ENCODE measurements around the gene ORM2. TPM values are rescaled to one million over a fixed set of nuclear protein-coding genes. Genes with fewer than 3 reads are reported as not detected.

Gene ORM2
- total and polyA plus RNA-seq, 2 of the 4 experiments (the other 2 are of a cell fraction), result not detected

GRCh38 chr9:114370968-114371320 lies 41.3 kb downstream of the ORM2 start:
- Histone ChIP-seq H3K14ac (replicated peaks; ENCODE audit: low read depth, low read length) (no peak overlapping the region), H4K8ac (ENCODE audit: low read depth in 2 of 2, low read length in 2 of 2) (no peak overlapping the region), H3K56ac (ENCODE audit: extremely low read depth, insufficient read depth, low read length) (no peak overlapping the region), H3K9me3 (ENCODE audit: control insufficient read depth, insufficient read depth, low read length) (no peaks in the 10 kb centered on the region), H3K4ac (ENCODE audit: low read depth, low read length) (no peak overlapping the region), H3K4me1 (ENCODE audit: control insufficient read depth, insufficient read depth, low read length) (0 out of 2 replicates have a peak, but pooled peaks cover 1% of the 10 kb centered on the region), H4K91ac (ENCODE audit: insufficient read depth, low read depth, low read length) (no peak overlapping the region), H2BK120ac (ENCODE audit: low read depth, low read length) (no peak overlapping the region), H3K79me1 (ENCODE audit: low read depth in 1 of 2, low read length in 2 of 2) (peaks cover 3 to 16% of the 10 kb centered on the region in 2 experiments; a peak in 3 of 4 replicates), H3K23ac (ENCODE audit: low read depth, low read length) (no peak overlapping the region), H2BK5ac (ENCODE audit: low read depth, low read length, poor library complexity, severe bottlenecking) (no peak overlapping the region), H2AK5ac (ENCODE audit: low read depth, low read length) (no peak overlapping the region; the same call in 1 of the 2 replicates), H4K5ac (ENCODE audit: low read depth, low read length) (no peak overlapping the region), H3K9me1 (ENCODE audit: insufficient read depth, low read length) (peaks cover 8% of the 10 kb centered on the region), H3K9ac (ENCODE audit: low read depth, low read length) (no peak overlapping the region), H2BK15ac (ENCODE audit: low read depth, low read length) (no peak overlapping the region), H3K36me3 (ENCODE audit: control insufficient read depth, insufficient read depth, low read length) (peaks cover 38% of the 10 kb centered on the region), H2BK20ac (ENCODE audit: low read depth, low read length) (no peak overlapping the region), H4K20me1 (ENCODE audit: insufficient read depth, low read length) (no peaks in the 10 kb centered on the region; the same call in 1 of the 2 replicates), H2AFZ (replicated peaks; ENCODE audit: low read length, poor library complexity) (no peak overlapping the region), H3K18ac (ENCODE audit: low read depth, low read length) (no peak overlapping the region), H3K4me2 (ENCODE audit: low read depth, low read length) (no peak overlapping the region), H2AK9ac (replicated peaks; ENCODE audit: low read depth, low read length, poor library complexity) (no peak overlapping the region), H3K27me3 (ENCODE audit: control insufficient read depth, insufficient read depth, low read length) (no peaks in the 10 kb centered on the region), H3K27ac (ENCODE audit: insufficient read depth, low read length) (no peak overlapping the region), H3K4me3 (ENCODE audit: insufficient read depth, low read depth, low read length) (no peak overlapping the region)
- DNase-seq (no peak), ATAC-seq (ENCODE audit: low read depth) (no peak)
- TF ChIP-seq RCOR1 (IDR thresholded peaks at IDR 0.05; ENCODE audit: insufficient replicate concordance, low read length) (no peak), BHLHE40 (IDR thresholded peaks at IDR 0.05; ENCODE audit: low read depth, low read length) (no peak), MXI1 (IDR thresholded peaks at IDR 0.05; ENCODE audit: borderline replicate concordance, low read depth, low read length) (no peak), MAFK (IDR thresholded peaks at IDR 0.05; ENCODE audit: low read depth, low read length) (no peak), CHD1 (IDR thresholded peaks at IDR 0.05; ENCODE audit: low read depth, low read length) (no peak), SMC3 (IDR thresholded peaks at IDR 0.05; ENCODE audit: low read depth, low read length) (no peak), MAZ (IDR thresholded peaks at IDR 0.05; ENCODE audit: borderline replicate concordance, low read depth, low read length) (no peak), NFE2L2 (IDR thresholded peaks at IDR 0.05; ENCODE audit: low read depth, low read length) (no peak), CTCF (conservative IDR thresholded peaks at IDR 0.05; ENCODE audit: low read depth, low read length) (no peak), POLR2A (IDR thresholded peaks at IDR 0.05; ENCODE audit: low read depth, low read length) (no peak), CEBPB (IDR thresholded peaks at IDR 0.05; ENCODE audit: low read depth, low read length) (no peak), FOS (IDR thresholded peaks at IDR 0.05; ENCODE audit: low read depth, low read length) (no peak), ELK1 (IDR thresholded peaks at IDR 0.05; ENCODE audit: borderline replicate concordance, low read depth, low read length) (no peak), RAD21 (IDR thresholded peaks at IDR 0.05; ENCODE audit: low read length) (no peak)
- TF ChIP-seq, protein P1, sequence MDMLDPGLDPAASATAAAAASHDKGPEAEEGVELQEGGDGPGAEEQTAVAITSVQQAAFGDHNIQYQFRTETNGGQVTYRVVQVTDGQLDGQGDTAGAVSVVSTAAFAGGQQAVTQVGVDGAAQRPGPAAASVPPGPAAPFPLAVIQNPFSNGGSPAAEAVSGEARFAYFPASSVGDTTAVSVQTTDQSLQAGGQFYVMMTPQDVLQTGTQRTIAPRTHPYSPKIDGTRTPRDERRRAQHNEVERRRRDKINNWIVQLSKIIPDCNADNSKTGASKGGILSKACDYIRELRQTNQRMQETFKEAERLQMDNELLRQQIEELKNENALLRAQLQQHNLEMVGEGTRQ (IDR thresholded peaks at IDR 0.05; ENCODE audit: low read depth, low read length), result no peak
- intact Hi-C loops (cut with micrococcal nuclease) (no loop called here), dilution Hi-C loops (cut with HindIII; ENCODE audit: low sequenced_read_pairs, unreplicated experiment) (no loop called here), in situ Hi-C loops (cut with MboI; ENCODE audit: low sequenced_read_pairs) (no loop called here)
- ChIA-PET POLR2A (ENCODE audit: unreplicated experiment) (interaction anchor here (0.6 kb wide), 1 partner anchor 17 kb away, joined by 3 read pairs; no protein-coding TSS in a partner anchor), CTCF (no interaction called here)
- WGBS, 2 experiments (ENCODE audit: extremely low coverage in 2 of 2, insufficient read length in 1 of 2), result 65% methylated on average over 3 of the region's 4 CpGs; no CpG with 5 or more reads in 1 of the 2 experiments
- BruUV-seq (replicated peaks), result no TSS peak

Measured in IMR-90 (cell line).